H1 (cell line): ENCODE results near the gene SLC1A7. TPM values are rescaled to one million over a fixed set of nuclear protein-coding genes. Genes with fewer than 3 reads are reported as not detected.

Experiments
- CTCF ChIA-PET: fragments of 300-600 bp; sonication (Branson Sonifier 250); formaldehyde crosslinking; loops from one replicate; lab custom pipeline; 2021; ENCODE audit not compliant: partially characterized antibody; lab: Charles Lee
- POLR2A ChIA-PET: fragments of 300-600 bp; sonication (Branson Sonifier 250); formaldehyde crosslinking; loops from one replicate; lab custom pipeline; 2021; ENCODE audit warnings: inconsistent platforms; ENCODE audit not compliant: partially characterized antibody; lab: Charles Lee
- DNase-seq, 2 experiments: peaks; one replicate each; pipeline versions ENCODE4 v3.0.0 to v3.0.0-alpha.2; 2010 to 2022; ENCODE audit warnings: low spot score in 2 of 2, low read depth in 1 of 2, mixed read lengths in 1 of 2
- FAIRE-seq: peaks from 2 replicates; lab custom pipeline; 2011; peaks lifted over from hg19 to GRCh38; lab: Jason Lieb, UNC
- H2AFZ ChIP-seq: 2 replicates; pipeline ENCODE4 v1.8.1; 2012; ENCODE audit warnings: low read length, inconsistent platforms
- H2AK5ac ChIP-seq: 2 replicates; pipeline ENCODE4 v1.6.1; 2013; ENCODE audit warnings: low read depth, low read length
- H2BK120ac ChIP-seq: replicated peaks from 2 replicates; pipeline ENCODE3; 2013; ENCODE audit warnings: low read depth, low read length, inconsistent platforms
- H2BK12ac ChIP-seq: 2 replicates; pipeline ENCODE4 v1.6.1; 2013; ENCODE audit warnings: low read depth, low read length
- H2BK15ac ChIP-seq: 2 replicates; pipeline ENCODE4 v1.6.1; 2013; ENCODE audit warnings: low read length
- H2BK20ac ChIP-seq: 2 replicates; pipeline ENCODE4 v1.6.1; 2013; ENCODE audit warnings: low read length
- H2BK5ac ChIP-seq: 2 replicates; pipeline ENCODE4 v1.6.1; 2013; ENCODE audit warnings: low read depth, low read length
- H3K14ac ChIP-seq: 2 replicates; pipeline ENCODE4 v1.6.1; 2013; ENCODE audit warnings: inconsistent platforms; ENCODE audit not compliant: insufficient read length
- H3K18ac ChIP-seq: 2 replicates; pipeline ENCODE4 v1.6.1; 2013; ENCODE audit warnings: low read length; ENCODE audit errors: extremely low read depth
- H3K23ac ChIP-seq: 2 replicates; pipeline ENCODE4 v1.6.1; 2013; ENCODE audit warnings: inconsistent platforms; ENCODE audit not compliant: insufficient read length
- H3K23me2 ChIP-seq: 2 replicates; pipeline ENCODE4 v1.6.1; 2013; ENCODE audit warnings: low read depth, low read length
- H3K27ac ChIP-seq: 2 replicates; pipeline ENCODE4 v1.6.1; 2011; ENCODE audit warnings: low read depth, low read length, inconsistent platforms
- H3K27me3 ChIP-seq, 4 experiments: replicated peaks in 1 of 4; 1 replicate in 1 of 4; 2 replicates in 3 of 4; pipeline versions ENCODE4 v1.6.1 to v1.8.1; 2011 to 2013; ENCODE audit warnings: low read length in 3 of 4, mild to moderate bottlenecking in 3 of 4, inconsistent platforms in 2 of 4, mixed read lengths in 2 of 4, moderate library complexity in 1 of 4; ENCODE audit not compliant: control insufficient read depth in 3 of 4, insufficient read depth in 3 of 4; ENCODE audit errors: extremely low read depth in 1 of 4
- H3K36me3 ChIP-seq, 4 experiments: 2 replicates each; pipeline versions ENCODE4 v1.6.1 to v1.8.1; 2011 to 2013; ENCODE audit warnings: mild to moderate bottlenecking in 4 of 4, low read length in 3 of 4, moderate library complexity in 2 of 4, control low read depth in 1 of 4, inconsistent platforms in 1 of 4; ENCODE audit not compliant: insufficient read depth in 4 of 4, control insufficient read depth in 2 of 4
- H3K4ac ChIP-seq: replicated peaks from 2 replicates; pipeline ENCODE3; 2013; ENCODE audit warnings: low read length, low read depth, mixed read lengths, inconsistent platforms; ENCODE audit not compliant: insufficient read length
- H3K4me1 ChIP-seq, 4 experiments: replicated peaks in 1 of 4; 1 replicate in 1 of 4; 2 replicates in 3 of 4; pipeline versions ENCODE4 v1.6.1 to v1.8.1; 2011 to 2013; ENCODE audit warnings: low read length in 3 of 4, inconsistent platforms in 2 of 4, mixed read lengths in 1 of 4; ENCODE audit not compliant: insufficient read depth in 4 of 4, control insufficient read depth in 3 of 4
- H3K4me2 ChIP-seq, 2 experiments: 2 replicates each; pipeline versions ENCODE4 v1.6.1 to v1.8.1; 2011 to 2013; ENCODE audit warnings: low read depth in 2 of 2, low read length in 2 of 2, control low read depth in 1 of 2, inconsistent platforms in 1 of 2, mild to moderate bottlenecking in 1 of 2; ENCODE audit not compliant: insufficient read depth in 1 of 2
- H3K4me3 ChIP-seq, 4 experiments: fragments of 200-600, 300-600 bp in 1 of 4; sonication (generic), shearing (Covaris generic), sonication (Bioruptor Twin) in 1 of 4; 2 replicates each; pipeline versions ENCODE4 v1.5.1 to v1.8.1; 2011 to 2016; ENCODE audit warnings: low read length in 4 of 4, low read depth in 3 of 4, control low read depth in 2 of 4, inconsistent platforms in 2 of 4, mild to moderate bottlenecking in 2 of 4, mixed read lengths in 1 of 4, moderate library complexity in 1 of 4; ENCODE audit not compliant: insufficient read depth in 2 of 4; ENCODE audit errors: extremely low read depth in 1 of 4
- H3K56ac ChIP-seq: replicated peaks from 2 replicates; pipeline ENCODE3; 2013; ENCODE audit warnings: low read depth, mild to moderate bottlenecking, mixed read lengths, low read length, inconsistent platforms; ENCODE audit not compliant: insufficient read length
- H3K79me1 ChIP-seq: 2 replicates; pipeline ENCODE4 v1.6.1; 2013; ENCODE audit warnings: low read depth, low read length, control low read depth
- H3K79me2 ChIP-seq, 2 experiments: 2 replicates each; pipeline versions ENCODE4 v1.6.1 to v1.8.1; 2012 to 2013; ENCODE audit warnings: low read length in 2 of 2, mild to moderate bottlenecking in 2 of 2, inconsistent platforms in 1 of 2; ENCODE audit not compliant: insufficient read depth in 2 of 2, control insufficient read depth in 1 of 2
- H3K9ac ChIP-seq, 4 experiments: replicated peaks in 1 of 4; 1 replicate in 1 of 4; 2 replicates in 3 of 4; pipeline versions ENCODE4 v1.6.1 to v1.8.1; 2011 to 2013; ENCODE audit warnings: low read depth in 3 of 4, low read length in 3 of 4, control low read depth in 2 of 4, mild to moderate bottlenecking in 2 of 4, moderate library complexity in 2 of 4, inconsistent platforms in 1 of 4; ENCODE audit errors: extremely low read depth in 1 of 4
- H3K9me3 ChIP-seq, 2 experiments: 2 replicates each; pipeline versions ENCODE4 v1.6.1 to v1.8.1; 2012 to 2013; ENCODE audit warnings: mild to moderate bottlenecking in 2 of 2, moderate library complexity in 2 of 2, control low read depth in 1 of 2, inconsistent platforms in 1 of 2, low read depth in 1 of 2, low read length in 1 of 2, mixed read lengths in 1 of 2; ENCODE audit not compliant: insufficient read depth in 2 of 2
- H4K20me1 ChIP-seq, 2 experiments: replicated peaks in 1 of 2; 2 replicates each; pipeline versions ENCODE3 to v1.8.1; 2011 to 2013; ENCODE audit warnings: inconsistent platforms in 2 of 2, low read length in 2 of 2, mild to moderate bottlenecking in 1 of 2; ENCODE audit not compliant: insufficient read depth in 2 of 2, control insufficient read depth in 1 of 2
- H4K5ac ChIP-seq: 2 replicates; pipeline ENCODE4 v1.6.1; 2013; ENCODE audit warnings: low read length, low read depth, mixed read lengths, inconsistent platforms; ENCODE audit not compliant: insufficient read length
- H4K8ac ChIP-seq: 2 replicates; pipeline ENCODE4 v1.8.0; 2013; ENCODE audit warnings: mild to moderate bottlenecking, moderate library complexity, low read length, inconsistent platforms; ENCODE audit not compliant: insufficient read depth; ENCODE audit errors: extremely low read depth
- H4K91ac ChIP-seq: replicated peaks from 2 replicates; pipeline ENCODE3; 2013; ENCODE audit warnings: low read length, mixed read lengths, inconsistent platforms; ENCODE audit not compliant: insufficient read length
- BCL11A ChIP-seq, 2 experiments: IDR thresholded peaks; one replicate each; pipeline ENCODE4 v1.6.1; 2011; ENCODE audit warnings: low read depth in 2 of 2, low read length in 2 of 2, mild to moderate bottlenecking in 2 of 2
- USF2 ChIP-seq: IDR thresholded peaks from 2 replicates; pipeline ENCODE4 v1.6.1; 2011; ENCODE audit warnings: low read length, improper control_type of control experiment
- WGBS, 2 experiments: shearing (Covaris generic) in 1 of 2; methylation state at CpG; one replicate each; pipeline versions ENCODE4 v1.1.6 to v1.1.7; 2013 to 2015; ENCODE audit warnings: low lambda C conversion rate in 2 of 2, mixed read lengths in 2 of 2, inconsistent platforms in 1 of 2, low coverage in 1 of 2, missing lambda C conversion rate in 1 of 2; ENCODE audit not compliant: insufficient replicate concordance in 2 of 2, insufficient coverage in 1 of 2, insufficient read length in 1 of 2; ENCODE audit errors: extremely low coverage in 1 of 2, missing lambda C conversion rate in 1 of 2; 5-methylcytosine and 5-hydroxymethylcytosine counted together
- polyA plus RNA-seq, 7 experiments: library from polyadenylated mRNA; depleted of rRNA in 3 of 7; stranded (reverse) in 5 of 7; unstranded in 2 of 7; fragments of >200 nt in 5 of 7; fragments of 200-250 nt in 2 of 7; gene quantifications; 1 replicate in 5 of 7; 2 replicates in 1 of 7; 4 replicates in 1 of 7; pipeline versions ENCODE4 v1.2.1 to v1.2.3, GENCODE V29; 2011 to 2013; ENCODE audit warnings: missing spikeins in 2 of 7, mixed read lengths in 2 of 7
- total RNA-seq: library from RNA; stranded (reverse); fragmentation: NEBNext Ultra II Directional; extraction: Animal tissue kit (Norgen Biotek cat#: 25700); gene quantifications from 2 replicates; pipeline ENCODE4 v1.2.1, GENCODE V29; 2021

The SLC1A7 gene
- total and polyA plus RNA-seq, 2 of the 8 experiments (the other 6 are each of a cell fraction or from before 2014, with no cell fraction given), result not detected

- Histone ChIP-seq H3K4me2 (no peak overlapping the region), H2BK15ac (no peak overlapping the region), H2AK5ac (no peak overlapping the region), H3K9me3 (no peaks in the 10 kb centered on the region; a peak in 1 of 4 replicates), H3K27me3 (no peaks in the 10 kb centered on the region; a peak in 2 of 7 replicates), H3K23ac (no peak overlapping the region), H3K4ac (no peak overlapping the region), H4K8ac (no peak overlapping the region), H3K4me1 (peaks cover 0 to 20% (median 4%) of the 10 kb centered on the region in 4 experiments; a peak in 5 of 7 replicates), H3K14ac (no peak overlapping the region), H4K91ac (no peak overlapping the region), H3K56ac (no peak overlapping the region), H4K5ac (no peak overlapping the region), H2AFZ (no peak overlapping the region), H2BK120ac (no peak overlapping the region), H3K79me1 (no peaks in the 10 kb centered on the region), H3K9ac (no peak overlapping the region), H3K4me3 (no peak overlapping the region), H3K18ac (no peak overlapping the region), H3K79me2 (no peaks in the 10 kb centered on the region), H2BK20ac (no peak overlapping the region), H2BK12ac (no peak overlapping the region), H2BK5ac (no peak overlapping the region), H3K36me3 (no peaks in the 10 kb centered on the region), H4K20me1 (no peaks in the 10 kb centered on the region), H3K23me2 (0 out of 2 replicates have a peak, but pooled peaks cover 3% of the 10 kb centered on the region), H3K27ac (no peak overlapping the region)
- FAIRE-seq (no peak), DNase-seq (no peak)
- 73% methylated on average over 6 of the region's 6 CpGs; no CpG with 5 or more reads in 1 of the 2 experiments for WGBS, 2 experiments
- CTCF ChIA-PET, result interaction anchor here (0.6 to 2.3 kb wide), 6 partner anchors 31 to 130 kb away, joined by 3 to 5 read pairs (median 3); no protein-coding TSS in a partner anchor
- POLR2A ChIA-PET, result no interaction called here
- TF ChIP-seq USF2 (no peak), BCL11A (IDR thresholded peaks at IDR 0.05; ENCODE audit: low read depth in 2 of 2, low read length in 2 of 2) (no peak)
Observed at GRCh38 chr1:53125122-53125521, 17.3 kb downstream of the SLC1A7 start.
